GM21528 (cell line): ENCODE measurements around the gene CACNA2D4.

ENCODE experiments used
- ATAC-seq: cut with Tn5 transposase; IDR thresholded peaks from one replicate; pipeline ENCODE4 v1.9.1; 2021; ENCODE audit warnings: mild to moderate bottlenecking, moderate library complexity; ENCODE audit not compliant: unreplicated experiment, low FRiP score

Gene CACNA2D4

DNA sequence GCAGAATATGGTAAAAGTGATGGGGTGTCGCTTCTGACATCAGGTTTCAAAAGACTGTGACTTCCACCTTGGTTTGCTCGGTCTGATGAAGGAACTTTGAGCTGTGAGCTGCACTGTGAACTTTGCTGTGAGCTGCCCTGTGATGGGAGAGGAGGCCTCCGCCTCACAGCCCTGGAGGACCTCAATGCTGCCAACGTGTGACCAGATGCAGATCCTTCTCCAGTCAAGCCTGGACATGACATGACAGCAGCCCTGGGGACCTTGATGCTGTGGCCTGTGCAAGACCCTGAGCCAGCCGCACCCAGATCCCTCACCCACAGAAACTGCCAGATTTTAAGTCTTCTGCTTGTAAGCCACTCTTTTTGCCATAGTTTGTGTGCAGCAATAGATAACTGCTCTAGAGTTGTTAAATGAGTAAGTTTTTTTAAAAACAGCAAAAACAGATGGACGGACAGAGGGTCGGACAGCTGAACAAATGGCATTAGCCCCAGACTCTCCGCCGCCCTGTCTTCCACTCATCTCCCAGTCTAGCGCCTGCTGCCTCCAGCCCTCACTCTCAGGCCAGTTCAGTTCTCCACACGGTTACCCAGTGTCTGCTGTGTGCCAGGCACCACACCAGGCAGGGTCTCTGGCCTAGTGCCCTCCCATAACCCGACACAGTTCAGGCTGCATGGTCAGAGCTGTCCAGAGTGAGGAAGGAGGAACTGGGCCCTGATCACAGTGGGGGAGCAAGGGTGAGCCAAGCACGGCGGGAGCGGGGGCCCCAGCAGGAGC, 111.2 kb downstream of the CACNA2D4 start:
- ATAC-seq: no peak

DNA sequence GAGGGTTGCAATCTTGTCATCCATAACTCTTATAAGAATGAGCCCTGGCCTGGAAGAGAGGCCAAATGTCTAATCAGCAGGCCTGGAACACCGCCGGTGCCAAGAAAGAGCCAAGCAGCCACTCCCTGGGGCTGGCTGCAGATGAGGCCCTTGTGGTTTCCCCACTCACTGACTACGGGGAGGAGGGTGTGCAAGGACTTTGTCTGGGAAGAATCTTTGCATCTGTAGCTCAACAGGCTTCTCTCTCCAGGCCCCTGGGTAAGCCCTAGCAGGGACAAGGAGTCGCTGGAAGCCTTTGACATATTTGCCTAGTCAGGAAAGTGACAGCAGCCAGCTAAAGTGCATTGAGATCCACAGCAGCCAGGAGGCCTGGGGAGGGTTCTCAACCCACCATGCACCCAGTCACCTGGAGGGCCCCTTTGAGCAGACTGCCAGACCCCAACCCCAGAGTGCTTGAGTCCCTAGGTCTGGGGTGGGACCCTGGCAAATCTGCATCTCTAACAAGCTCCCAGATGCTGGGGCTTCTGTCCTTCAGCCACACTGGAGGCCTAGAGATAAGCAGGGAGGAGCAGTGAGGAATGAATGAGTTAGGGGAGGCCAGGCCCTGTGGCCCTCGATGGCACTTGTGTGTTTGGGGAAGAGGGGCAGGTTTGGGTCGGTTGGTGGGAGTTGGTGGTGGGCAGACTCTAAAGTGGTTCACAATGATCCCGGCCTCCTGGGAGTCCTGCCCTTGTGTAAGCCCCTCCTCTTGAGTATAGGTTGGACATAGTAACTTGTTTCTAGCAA, 112.0 kb downstream of the CACNA2D4 start:
- ATAC-seq: no peak

- no peak for ATAC-seq
These were observed 112.9 kb downstream of the CACNA2D4 start for GRCh38 chr12:1805441-1806081.

GRCh38 chr12:1804545-1805332, 113.7 kb downstream of the CACNA2D4 start:
- peak; percentile 83 for ATAC-seq

DNA sequence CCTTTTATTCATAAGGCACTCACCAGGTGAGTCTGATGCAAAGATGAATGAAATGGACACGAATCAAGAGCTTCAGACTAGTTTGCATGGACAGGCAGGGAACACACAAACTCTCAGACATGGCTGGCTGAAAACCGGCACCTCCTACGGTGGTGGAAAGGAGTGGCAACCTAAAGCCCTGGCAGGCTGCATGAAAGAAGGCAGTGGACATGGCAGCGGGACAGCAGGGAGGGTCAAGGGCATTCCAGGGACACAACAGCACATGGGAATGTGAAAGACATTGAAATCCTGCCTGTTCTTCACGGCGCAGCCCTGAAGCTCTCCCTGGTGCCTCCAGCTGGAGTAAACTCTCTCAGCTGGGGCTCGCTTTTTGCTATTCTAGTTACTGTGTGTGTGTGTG, 114.7 kb downstream of the CACNA2D4 start:
- ATAC-seq: no peak

DNA sequence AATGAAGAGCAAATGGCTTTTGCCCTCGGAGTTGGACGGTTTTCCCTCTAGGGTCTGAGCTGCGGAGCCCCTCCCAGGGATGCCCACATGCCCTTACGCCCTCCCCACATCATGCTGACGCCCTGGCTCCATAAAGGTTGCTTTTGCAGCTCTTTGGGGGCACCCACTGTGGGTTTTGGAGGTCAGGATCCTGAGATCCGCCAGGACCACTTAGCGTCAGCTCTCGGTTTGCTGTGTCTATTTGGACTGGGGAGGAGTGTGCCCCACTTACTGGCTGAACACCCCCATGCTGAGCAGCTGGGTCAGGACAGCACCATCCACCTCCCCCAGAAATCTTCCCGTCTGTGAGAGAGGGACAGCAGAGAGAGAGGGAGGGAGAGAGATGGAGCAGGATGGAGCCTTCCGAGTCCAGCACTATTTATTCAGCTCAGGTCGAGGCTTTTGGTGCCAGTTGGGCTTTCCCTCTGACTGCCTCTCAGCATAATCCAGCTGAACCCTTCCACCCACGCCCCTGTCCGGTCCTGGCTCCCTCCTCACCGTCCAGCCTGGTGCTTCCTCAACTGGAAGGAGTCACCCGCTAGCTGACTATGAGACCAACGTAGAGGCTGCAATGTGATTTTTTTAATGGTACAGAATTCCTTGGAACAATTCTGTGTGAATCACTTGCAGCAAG, 117.0 kb downstream of the CACNA2D4 start:
- no peak for ATAC-seq

DNA sequence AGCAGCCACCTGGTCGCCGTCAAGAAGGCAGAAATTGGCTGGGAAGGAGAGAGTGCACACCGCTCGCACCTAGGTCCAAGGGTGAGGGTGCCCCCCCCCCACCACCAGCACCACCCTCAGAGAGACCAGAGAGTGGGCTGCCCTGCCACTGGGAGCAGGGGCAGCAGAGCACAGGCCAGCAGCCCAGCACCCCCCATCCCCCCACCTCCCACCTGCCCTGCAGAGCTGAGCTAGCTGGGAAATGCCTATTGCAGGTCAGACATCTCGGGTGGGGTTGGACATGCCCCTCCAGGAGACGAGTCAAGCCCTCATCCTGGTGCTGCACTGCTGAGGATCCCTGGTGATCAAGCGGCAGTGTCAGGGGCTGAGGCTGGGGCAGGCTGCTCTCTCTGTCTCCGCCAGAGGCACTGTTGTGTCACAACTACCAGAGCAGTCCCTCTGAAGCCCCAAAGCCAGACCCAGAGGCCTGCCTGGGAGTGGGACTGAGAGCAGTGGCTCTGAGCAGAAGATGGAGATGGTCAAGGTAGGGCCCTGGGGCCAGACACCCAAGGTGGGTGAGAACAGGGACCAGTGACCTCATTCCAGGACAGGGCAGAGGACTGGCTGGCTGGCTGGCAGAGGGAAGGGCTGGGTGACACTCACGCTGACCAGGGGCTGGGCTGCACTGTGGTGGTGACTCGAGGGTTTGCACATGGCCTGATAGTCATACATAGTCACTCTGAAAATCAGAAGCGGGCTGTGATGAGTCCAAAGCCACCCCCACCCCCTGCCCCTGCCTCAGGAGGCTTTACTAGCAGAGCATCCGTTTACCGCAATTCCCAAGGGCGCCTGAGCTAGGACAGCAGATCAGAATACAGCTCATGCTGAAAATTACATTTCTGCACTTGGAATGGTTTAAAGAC, 117.8 kb downstream of the CACNA2D4 start:
- ATAC-seq: no peak

DNA sequence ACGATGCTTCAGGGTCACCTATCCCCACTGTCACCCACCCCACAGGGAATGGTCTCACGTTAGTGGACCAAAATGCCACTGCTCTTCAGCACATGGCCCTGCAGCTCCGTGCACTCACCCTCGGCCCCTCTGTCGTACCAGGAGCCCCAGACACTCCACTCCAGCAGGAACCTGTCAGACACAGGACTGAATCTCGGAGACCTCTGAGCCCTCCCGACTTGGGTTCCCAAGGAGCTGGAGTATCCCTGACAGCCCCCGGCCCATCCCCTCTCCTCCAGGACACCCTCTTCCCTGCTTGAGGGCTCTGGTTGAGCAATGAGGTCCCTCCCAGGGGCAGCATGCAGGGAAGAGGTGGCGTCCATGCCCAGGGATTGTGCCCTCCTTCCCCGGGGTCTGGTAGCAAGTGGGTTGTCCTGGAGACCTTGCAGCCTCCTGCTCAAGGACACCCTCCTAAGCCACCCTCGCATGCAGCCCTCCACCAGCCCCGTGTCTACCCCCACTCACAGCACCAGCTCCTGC, 118.5 kb downstream of the CACNA2D4 start:
- no peak for ATAC-seq

GRCh38 chr12:1799051-1799881, 119.2 kb downstream of the CACNA2D4 start:
- ATAC-seq: no peak

- ATAC-seq: no peak
These were observed 119.8 kb downstream of the CACNA2D4 start for GRCh38 chr12:1798641-1799020.

DNA sequence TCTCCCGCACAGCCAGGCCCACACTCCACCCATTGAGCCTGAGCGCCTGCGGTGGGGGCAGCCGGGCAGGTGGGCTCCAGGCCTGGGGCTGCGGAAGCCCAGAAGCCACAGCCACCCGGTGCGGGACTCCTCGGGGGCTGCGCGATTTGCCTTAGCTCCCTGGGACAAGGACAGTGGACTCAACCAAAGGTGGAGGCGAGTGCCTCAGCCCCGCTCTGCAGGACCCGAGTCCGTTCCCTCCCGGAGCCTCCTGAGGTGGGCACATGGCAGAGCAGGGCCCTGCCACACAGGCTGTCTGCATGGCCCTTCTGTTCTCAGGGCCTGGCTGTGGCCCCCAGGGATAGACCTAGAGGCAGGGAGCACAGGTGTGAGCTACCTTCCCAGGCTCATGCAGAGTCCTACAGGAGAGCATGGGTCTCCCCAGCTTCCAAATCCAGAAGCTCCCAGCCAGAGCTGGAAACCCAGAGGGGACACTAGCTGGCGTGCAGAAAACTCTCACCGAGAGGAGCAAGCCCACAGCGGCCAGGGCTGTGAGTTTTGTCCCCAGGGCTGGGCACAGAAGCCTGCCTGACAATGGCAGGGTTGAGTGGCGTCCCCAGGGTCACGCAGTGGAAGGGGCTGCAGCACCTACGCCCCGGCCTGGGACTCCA, 120.3 kb downstream of the CACNA2D4 start:
- no peak for ATAC-seq

GRCh38 chr12:1797011-1797901, 121.2 kb downstream of the CACNA2D4 start:
- peak; percentile 18 for ATAC-seq

- peak; percentile 34 for ATAC-seq
These were observed 121.9 kb downstream of the CACNA2D4 start for GRCh38 chr12:1796515-1797010.

DNA sequence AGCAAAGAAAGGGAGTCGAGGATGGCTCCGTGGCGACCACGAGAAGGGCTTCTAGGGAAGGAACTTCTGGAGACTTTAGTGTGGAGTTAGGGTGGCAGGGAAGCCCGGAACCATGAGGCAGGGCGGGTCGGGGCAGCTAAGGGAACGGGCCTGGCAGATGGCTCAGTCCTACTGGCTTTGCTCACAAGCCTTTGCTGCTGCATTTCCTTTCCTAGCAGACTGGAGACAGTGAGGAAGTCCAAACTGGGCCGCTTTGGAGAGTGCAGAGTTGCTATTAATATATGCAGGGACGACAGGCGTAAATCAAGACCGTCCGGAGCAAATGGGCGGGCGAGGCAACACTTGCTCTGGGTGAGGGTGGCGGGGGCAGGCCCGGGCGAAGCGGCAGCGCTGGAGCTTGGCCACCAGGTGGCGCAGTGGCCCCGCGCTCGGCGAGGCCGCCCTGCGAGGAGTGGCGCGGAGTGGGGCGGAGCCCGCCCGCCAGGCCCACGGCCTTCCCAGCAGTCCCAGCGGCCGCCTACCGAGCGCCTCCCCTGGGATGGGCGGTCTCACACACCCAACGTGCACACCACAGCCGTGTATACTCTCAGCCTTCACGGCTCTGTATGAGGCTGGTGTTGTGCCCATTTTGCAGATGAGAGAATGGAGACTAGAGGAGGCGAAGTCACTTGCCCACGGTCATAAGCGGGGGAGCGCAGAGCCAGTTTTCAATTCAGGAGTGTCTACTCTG, 122.5 kb downstream of the CACNA2D4 start:
- ATAC-seq: peak; percentile 86

DNA sequence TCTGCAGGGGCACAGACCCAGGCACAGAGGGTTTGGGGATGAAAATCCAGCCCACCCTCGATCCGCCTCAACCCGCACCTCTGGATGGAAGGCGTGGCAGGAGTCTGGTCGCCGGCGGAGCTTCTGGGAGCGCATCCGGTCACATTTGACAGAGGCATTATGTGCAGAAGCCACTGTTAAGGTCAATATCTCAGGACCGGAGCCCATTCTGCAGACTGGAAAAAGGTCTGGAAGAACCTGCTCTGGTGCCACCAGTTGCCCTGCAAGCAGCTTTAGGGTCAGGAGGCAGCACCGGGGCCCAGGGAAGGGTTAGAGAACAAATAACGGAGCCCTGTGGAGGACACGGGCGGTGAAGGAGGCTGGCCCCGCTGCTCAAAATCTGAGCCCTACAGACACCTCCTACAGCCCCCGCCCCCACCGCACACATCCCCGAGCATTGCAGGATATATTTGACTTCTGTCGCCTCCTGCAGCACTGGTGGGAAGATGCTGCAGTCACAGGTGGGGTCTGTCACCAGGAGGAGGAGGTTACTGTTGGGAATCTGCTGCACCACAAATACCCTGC, 123.1 kb downstream of the CACNA2D4 start:
- no peak for ATAC-seq
